HepG2 (cell line): ENCODE results near the gene KXD1. TPM values are rescaled to one million over a fixed set of nuclear protein-coding genes. Genes with fewer than 3 reads are reported as not detected.

Source experiments
- ATAC-seq: fragments of 200-7000 bp; cut with Tn5 transposase; 3 replicates; pipeline ENCODE4 v1.9.1; 2020; ENCODE audit warnings: mild to moderate bottlenecking, moderate library complexity
- BruUV-seq: library from RNA; stranded (reverse); fragments of 400-500 nt; replicated peaks from 2 replicates; lab custom pipeline; 2021; lab: Mats Ljungman, UMichigan
- CTCF ChIA-PET: fragments of 300-600 bp; formaldehyde crosslinking; extraction: SDS; loops from one replicate; lab custom pipeline; 2021; ENCODE audit warnings: low total read pairs, inconsistent platforms, low intra/inter-chr PET ratio; lab: Yijun Ruan, JAX
- POLR2A ChIA-PET: fragments of 350-600 bp; sonication (Branson Sonifier 250); formaldehyde crosslinking; loops from one replicate; lab custom pipeline; 2020; ENCODE audit warnings: antibody characterized with exemption, inconsistent platforms; lab: Yijun Ruan, JAX
- DNase-seq: peaks from one replicate; pipeline ENCODE4 v3.0.0-alpha.2; 2015; ENCODE audit warnings: low spot score
- FAIRE-seq: peaks from 3 replicates; lab custom pipeline; 2011; peaks lifted over from hg19 to GRCh38; lab: Jason Lieb, UNC
- H2AFZ ChIP-seq: one replicate; pipeline ENCODE4 v1.6.1; 2011; ENCODE audit warnings: low read length, inconsistent platforms
- H3K27ac ChIP-seq: fragments of 300-600 bp; 3 replicates; pipeline ENCODE4 v1.8.0; 2011; ENCODE audit warnings: mixed run types, mild to moderate bottlenecking, mixed read lengths, low read length, inconsistent platforms; ENCODE audit not compliant: insufficient read depth; ENCODE audit errors: extremely low read length
- H3K27me3 ChIP-seq, 2 experiments: fragments of 200-600 bp in 1 of 2; 2 replicates in 1 of 2; 3 replicates in 1 of 2; pipeline versions ENCODE4 v1.6.0 to v1.8.0; 2011; ENCODE audit warnings: low read length in 2 of 2, mild to moderate bottlenecking in 2 of 2, moderate library complexity in 2 of 2, inconsistent platforms in 1 of 2; ENCODE audit not compliant: insufficient read depth in 2 of 2, control insufficient read depth in 1 of 2
- H3K36me3 ChIP-seq, 2 experiments: fragments of 200-600 bp in 1 of 2; replicated peaks in 1 of 2; 2 replicates in 1 of 2; 3 replicates in 1 of 2; pipeline versions ENCODE4 v1.5.1 to v1.8.0; 2011; ENCODE audit warnings: low read length in 2 of 2, inconsistent platforms in 1 of 2; ENCODE audit not compliant: insufficient read depth in 2 of 2, control insufficient read depth in 1 of 2
- H3K4me1 ChIP-seq: 2 replicates; pipeline ENCODE4 v1.5.1; 2012; ENCODE audit warnings: low read length, inconsistent platforms; ENCODE audit not compliant: insufficient read depth
- H3K4me2 ChIP-seq: 2 replicates; pipeline ENCODE4 v1.6.0; 2011; ENCODE audit warnings: low read depth, low read length, inconsistent platforms
- H3K4me3 ChIP-seq, 3 experiments: fragments of 200-600 bp in 1 of 3; sonication (generic), shearing (Covaris generic) in 1 of 3; replicated peaks in 1 of 3; 2 replicates each; pipeline ENCODE4 v1.5.1; 2011 to 2016; ENCODE audit warnings: low read length in 3 of 3, inconsistent platforms in 2 of 3, low read depth in 2 of 3, mild to moderate bottlenecking in 2 of 3, control low read depth in 1 of 3, mixed read lengths in 1 of 3; ENCODE audit not compliant: insufficient read depth in 1 of 3
- H3K79me2 ChIP-seq: one replicate; pipeline ENCODE4 v1.6.1; 2011; ENCODE audit warnings: low read length, inconsistent platforms; ENCODE audit not compliant: insufficient read depth
- H3K9ac ChIP-seq: 2 replicates; pipeline ENCODE4 v1.6.0; 2011; ENCODE audit warnings: mild to moderate bottlenecking, low read depth, low read length, inconsistent platforms; ENCODE audit not compliant: insufficient read depth
- H3K9me3 ChIP-seq: 2 replicates; pipeline ENCODE4 v1.5.1; 2012; ENCODE audit warnings: mild to moderate bottlenecking, low read length
- H4K20me1 ChIP-seq: 2 replicates; pipeline ENCODE4 v1.6.0; 2011; ENCODE audit warnings: inconsistent platforms, mild to moderate bottlenecking, low read length, moderate library complexity; ENCODE audit not compliant: insufficient read depth
- EEA1 ChIP-seq: sonication (generic); formaldehyde crosslinking; IDR thresholded peaks from 2 replicates; pipeline ENCODE4 v1.5.1; 2020; ENCODE audit warnings: mild to moderate bottlenecking, missing genetic modification reagents, borderline replicate concordance
- ETV5 ChIP-seq: IDR thresholded peaks from 2 replicates; pipeline ENCODE4 v1.6.1; 2018; ENCODE audit warnings: missing biosample characterization, missing genetic modification reagents, inconsistent platforms, borderline replicate concordance
- LRRFIP1 ChIP-seq: sonication (generic); formaldehyde crosslinking; conservative IDR thresholded peaks from 2 replicates; pipeline ENCODE4 v1.4.0; 2020; ENCODE audit warnings: missing genetic modification reagents
- PHF20 ChIP-seq: sonication (generic); formaldehyde crosslinking; IDR thresholded peaks from 2 replicates; pipeline ENCODE4 v1.5.0; 2020; ENCODE audit warnings: mild to moderate bottlenecking, missing genetic modification reagents
- RBAK ChIP-seq: sonication (generic); formaldehyde crosslinking; IDR thresholded peaks from 2 replicates; pipeline ENCODE4 v1.5.1; 2020; ENCODE audit warnings: mild to moderate bottlenecking, missing genetic modification reagents
- REXO4 ChIP-seq: sonication (generic); formaldehyde crosslinking; IDR thresholded peaks from 2 replicates; pipeline ENCODE4 v1.8.0; 2022; ENCODE audit warnings: missing genetic modification reagents, mild to moderate bottlenecking, borderline replicate concordance
- SKIL ChIP-seq: sonication (generic); formaldehyde crosslinking; IDR thresholded peaks from 2 replicates; pipeline ENCODE4 v1.8.0; 2022; ENCODE audit warnings: missing genetic modification reagents, mild to moderate bottlenecking, moderate library complexity, borderline replicate concordance
- TCF12 ChIP-seq, 2 experiments: fragments of 450-650 bp in 1 of 2; sonication (generic) in 1 of 2; formaldehyde crosslinking in 1 of 2; IDR thresholded peaks; 2 replicates each; pipeline versions ENCODE4 v1.6.1 to v1.8.0; 2017 to 2022; ENCODE audit warnings: antibody characterized with exemption in 1 of 2, mild to moderate bottlenecking in 1 of 2, missing genetic modification reagents in 1 of 2, moderate library complexity in 1 of 2
- ZBTB7B ChIP-seq: sonication (generic); formaldehyde crosslinking; IDR thresholded peaks from 2 replicates; pipeline ENCODE4 v1.4.0; 2020; ENCODE audit warnings: missing genetic modification reagents
- ZNF207 ChIP-seq: fragments of 450-650 bp; IDR thresholded peaks from 2 replicates; pipeline ENCODE4 v1.6.1; 2016; ENCODE audit warnings: antibody characterized with exemption, borderline replicate concordance
- ZNF34 ChIP-seq: sonication (generic); formaldehyde crosslinking; IDR thresholded peaks from 2 replicates; pipeline ENCODE4 v1.4.0; 2020; ENCODE audit warnings: mild to moderate bottlenecking, missing genetic modification reagents, borderline replicate concordance
- ZNF383 ChIP-seq: sonication (generic); formaldehyde crosslinking; IDR thresholded peaks from 2 replicates; pipeline ENCODE4 v1.4.0; 2020; ENCODE audit warnings: missing genetic modification reagents, mild to moderate bottlenecking, borderline replicate concordance
- WGBS: methylation state at CpG from one replicate; pipeline ENCODE4 v1.1.6; 2017; ENCODE audit warnings: low lambda C conversion rate; 5-methylcytosine and 5-hydroxymethylcytosine counted together
- in situ Hi-C: cut with HindIII; loops from 2 replicates; pipeline ENCODE4 v1.10.0; 2017; ENCODE audit warnings: low pct_unique_long_range_greater_than_20kb; ENCODE audit not compliant: extremely low pct_ligation_motif_present
- intact Hi-C: fragments of 100-400 bp; cut with micrococcal nuclease; formaldehyde crosslinking; loops from one replicate; pipeline ENCODE4 v1.10.0; 2022; ENCODE audit not compliant: unreplicated experiment
- polyA plus RNA-seq, 8 experiments: library from polyadenylated mRNA; depleted of rRNA in 3 of 8; stranded (reverse) in 7 of 8; unstranded in 1 of 8; fragments of >200 nt; fragmentation: Illumina TruSeq in 4 of 8; extraction: Trizol in 4 of 8; gene quantifications; 2 replicates each; pipeline versions ENCODE4 v1.2.1 to v1.2.3, GENCODE V29; 2011 to 2016; ENCODE audit warnings: low read depth in 4 of 8, missing spikeins in 1 of 8, mixed read lengths in 1 of 8; ENCODE audit not compliant: insufficient read depth in 1 of 8
- total RNA-seq, 5 experiments: library from RNA; depleted of rRNA; stranded (reverse); fragments of >200 nt; fragmentation: Illumina TruSeq; extraction: Trizol; gene quantifications; 2 replicates each; pipeline ENCODE4 v1.2.3, GENCODE V29; 2016; ENCODE audit warnings: low read depth in 1 of 5
- TF ChIP-seq, protein P1 (sequence below): sonication (generic); formaldehyde crosslinking; IDR thresholded peaks from 2 replicates; pipeline ENCODE4 v1.4.0; 2020; ENCODE audit warnings: missing genetic modification reagents
- TF ChIP-seq, protein P2 (sequence below): sonication (generic); formaldehyde crosslinking; IDR thresholded peaks from 2 replicates; pipeline ENCODE4 v1.4.0; 2020; ENCODE audit warnings: mild to moderate bottlenecking, missing genetic modification reagents

The KXD1 gene
- total and polyA plus RNA-seq, 2 of the 13 experiments (the other 11 are each of a cell fraction or from before 2014, with no cell fraction given) = 44.6 to 143 TPM

- Histone ChIP-seq H3K9me3 (no peaks in the 10 kb centered on the region), H3K4me1 (peaks cover 96% of the 10 kb centered on the region), H3K27ac (peak overlapping the region; percentile 94), H4K20me1 (peaks cover 33% of the 10 kb centered on the region; the same call in 1 of the 2 replicates), H3K36me3 (no peaks in the 10 kb centered on the region; a peak in 1 of 5 replicates), H3K9ac (no peak overlapping the region), H3K79me2 (peaks cover 87% of the 10 kb centered on the region), H3K4me3 (peak overlapping the region in 1 of 3 experiments; percentile 25; a peak in 1 of 6 replicates), H3K4me2 (peak overlapping the region; percentile 53), H2AFZ (no peak overlapping the region), H3K27me3 (no peaks in the 10 kb centered on the region)
- ChIA-PET POLR2A (interaction anchor here (0.8 to 1.7 kb wide), 4 partner anchors 9 to 74 kb away, joined by 3 to 14 read pairs (median 8); no protein-coding TSS in a partner anchor), CTCF (no interaction called here)
- no peak for ATAC-seq
- WGBS = 76% methylated on average over 11 of the region's 11 CpGs
- intact Hi-C loops (no loop called here), in situ Hi-C loops (no loop called here)
- DNase-seq = no peak
- no peak for FAIRE-seq
- no TSS peak for BruUV-seq
- TF ChIP-seq ZNF207 (no peak), ZNF34 (CRISPR knock-in tag) (no peak), EEA1 (no peak), SKIL (CRISPR knock-in tag) (no peak), PHF20 (CRISPR knock-in tag) (no peak), ZNF383 (CRISPR knock-in tag) (no peak), ETV5 (CRISPR knock-in tag) (no peak), ZBTB7B (no peak), LRRFIP1 (CRISPR knock-in tag) (no peak), TCF12 (IDR thresholded peaks at IDR 0.05) (no peak), TCF12 (CRISPR knock-in tag; IDR thresholded peaks at IDR 0.05) (no peak), REXO4 (CRISPR knock-in tag) (no peak), RBAK (no peak)
- TF ChIP-seq, protein P1, sequence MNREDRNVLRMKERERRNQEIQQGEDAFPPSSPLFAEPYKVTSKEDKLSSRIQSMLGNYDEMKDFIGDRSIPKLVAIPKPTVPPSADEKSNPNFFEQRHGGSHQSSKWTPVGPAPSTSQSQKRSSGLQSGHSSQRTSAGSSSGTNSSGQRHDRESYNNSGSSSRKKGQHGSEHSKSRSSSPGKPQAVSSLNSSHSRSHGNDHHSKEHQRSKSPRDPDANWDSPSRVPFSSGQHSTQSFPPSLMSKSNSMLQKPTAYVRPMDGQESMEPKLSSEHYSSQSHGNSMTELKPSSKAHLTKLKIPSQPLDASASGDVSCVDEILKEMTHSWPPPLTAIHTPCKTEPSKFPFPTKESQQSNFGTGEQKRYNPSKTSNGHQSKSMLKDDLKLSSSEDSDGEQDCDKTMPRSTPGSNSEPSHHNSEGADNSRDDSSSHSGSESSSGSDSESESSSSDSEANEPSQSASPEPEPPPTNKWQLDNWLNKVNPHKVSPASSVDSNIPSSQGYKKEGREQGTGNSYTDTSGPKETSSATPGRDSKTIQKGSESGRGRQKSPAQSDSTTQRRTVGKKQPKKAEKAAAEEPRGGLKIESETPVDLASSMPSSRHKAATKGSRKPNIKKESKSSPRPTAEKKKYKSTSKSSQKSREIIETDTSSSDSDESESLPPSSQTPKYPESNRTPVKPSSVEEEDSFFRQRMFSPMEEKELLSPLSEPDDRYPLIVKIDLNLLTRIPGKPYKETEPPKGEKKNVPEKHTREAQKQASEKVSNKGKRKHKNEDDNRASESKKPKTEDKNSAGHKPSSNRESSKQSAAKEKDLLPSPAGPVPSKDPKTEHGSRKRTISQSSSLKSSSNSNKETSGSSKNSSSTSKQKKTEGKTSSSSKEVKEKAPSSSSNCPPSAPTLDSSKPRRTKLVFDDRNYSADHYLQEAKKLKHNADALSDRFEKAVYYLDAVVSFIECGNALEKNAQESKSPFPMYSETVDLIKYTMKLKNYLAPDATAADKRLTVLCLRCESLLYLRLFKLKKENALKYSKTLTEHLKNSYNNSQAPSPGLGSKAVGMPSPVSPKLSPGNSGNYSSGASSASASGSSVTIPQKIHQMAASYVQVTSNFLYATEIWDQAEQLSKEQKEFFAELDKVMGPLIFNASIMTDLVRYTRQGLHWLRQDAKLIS = no peak
- TF ChIP-seq, protein P2, sequence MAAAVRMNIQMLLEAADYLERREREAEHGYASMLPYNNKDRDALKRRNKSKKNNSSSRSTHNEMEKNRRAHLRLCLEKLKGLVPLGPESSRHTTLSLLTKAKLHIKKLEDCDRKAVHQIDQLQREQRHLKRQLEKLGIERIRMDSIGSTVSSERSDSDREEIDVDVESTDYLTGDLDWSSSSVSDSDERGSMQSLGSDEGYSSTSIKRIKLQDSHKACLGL (CRISPR knock-in tag) = no peak
These were observed 43.8 kb upstream of the KXD1 start for GRCh38 chr19:18513868-18514267.
